DND-41 (cell line): ENCODE results near the gene IL4I1.

Experiments used
- ATAC-seq: fragments of 200-7000 bp; cut with Tn5 transposase; 3 replicates; pipeline ENCODE4 v1.9.1; 2021; ENCODE audit warnings: low read depth; ENCODE audit not compliant: insufficient read depth
- DNase-seq: peaks from one replicate; pipeline ENCODE4 v3.0.0-alpha.2; 2020
- H2AFZ ChIP-seq: 2 replicates; pipeline ENCODE4 v1.6.0; 2012; ENCODE audit warnings: low read depth, low read length
- H3K27ac ChIP-seq: 2 replicates; pipeline ENCODE4 v1.5.1; 2012; ENCODE audit warnings: low read length, inconsistent platforms
- H3K27me3 ChIP-seq: fragments of 200-600 bp; sonication (generic); 2 replicates; pipeline ENCODE4 v1.6.0; 2012; ENCODE audit warnings: low read length, mild to moderate bottlenecking, inconsistent platforms; ENCODE audit not compliant: insufficient read depth, poor library complexity
- H3K36me3 ChIP-seq: 2 replicates; pipeline ENCODE4 v1.5.1; 2012; ENCODE audit warnings: low read length, inconsistent platforms; ENCODE audit not compliant: insufficient read depth
- H3K4me1 ChIP-seq: 2 replicates; pipeline ENCODE4 v1.5.1; 2012; ENCODE audit warnings: mild to moderate bottlenecking, low read length; ENCODE audit not compliant: insufficient read depth
- H3K4me2 ChIP-seq: 2 replicates; pipeline ENCODE4 v1.6.0; 2012; ENCODE audit warnings: mild to moderate bottlenecking, moderate library complexity, low read length, inconsistent platforms; ENCODE audit not compliant: insufficient read depth
- H3K4me3 ChIP-seq, 2 experiments: fragments of 200-600 bp in 1 of 2; shearing (Covaris generic) in 1 of 2; 2 replicates each; pipeline ENCODE4 v1.5.1; 2012 to 2016; ENCODE audit warnings: inconsistent platforms in 2 of 2, low read length in 2 of 2, mild to moderate bottlenecking in 2 of 2, low read depth in 1 of 2, moderate library complexity in 1 of 2
- H3K79me2 ChIP-seq: 2 replicates; pipeline ENCODE4 v1.6.0; 2012; ENCODE audit warnings: low read length, inconsistent platforms; ENCODE audit not compliant: insufficient read depth
- H3K9ac ChIP-seq: 2 replicates; pipeline ENCODE4 v1.6.0; 2012; ENCODE audit warnings: low read depth, mild to moderate bottlenecking, inconsistent platforms, low read length, moderate library complexity
- H3K9me3 ChIP-seq: 2 replicates; pipeline ENCODE4 v1.5.1; 2012; ENCODE audit warnings: low read length, moderate library complexity, mild to moderate bottlenecking, inconsistent platforms; ENCODE audit not compliant: insufficient read depth, severe bottlenecking
- H4K20me1 ChIP-seq: 2 replicates; pipeline ENCODE4 v1.6.0; 2012; ENCODE audit warnings: low read length; ENCODE audit not compliant: insufficient read depth
- EZH2 ChIP-seq: IDR thresholded peaks from 3 replicates; pipeline ENCODE4 v1.6.1; 2012; ENCODE audit warnings: borderline replicate concordance, low read depth, mild to moderate bottlenecking, moderate library complexity, low read length, inconsistent platforms; ENCODE audit not compliant: severe bottlenecking
- TF ChIP-seq, protein P1 (sequence below): IDR thresholded peaks from 2 replicates; pipeline ENCODE4 v1.5.1; 2012; ENCODE audit warnings: borderline replicate concordance, low read length, moderate library complexity, mild to moderate bottlenecking; ENCODE audit not compliant: poor library complexity, severe bottlenecking; ENCODE audit errors: extremely low read depth

The IL4I1 gene

DNA sequence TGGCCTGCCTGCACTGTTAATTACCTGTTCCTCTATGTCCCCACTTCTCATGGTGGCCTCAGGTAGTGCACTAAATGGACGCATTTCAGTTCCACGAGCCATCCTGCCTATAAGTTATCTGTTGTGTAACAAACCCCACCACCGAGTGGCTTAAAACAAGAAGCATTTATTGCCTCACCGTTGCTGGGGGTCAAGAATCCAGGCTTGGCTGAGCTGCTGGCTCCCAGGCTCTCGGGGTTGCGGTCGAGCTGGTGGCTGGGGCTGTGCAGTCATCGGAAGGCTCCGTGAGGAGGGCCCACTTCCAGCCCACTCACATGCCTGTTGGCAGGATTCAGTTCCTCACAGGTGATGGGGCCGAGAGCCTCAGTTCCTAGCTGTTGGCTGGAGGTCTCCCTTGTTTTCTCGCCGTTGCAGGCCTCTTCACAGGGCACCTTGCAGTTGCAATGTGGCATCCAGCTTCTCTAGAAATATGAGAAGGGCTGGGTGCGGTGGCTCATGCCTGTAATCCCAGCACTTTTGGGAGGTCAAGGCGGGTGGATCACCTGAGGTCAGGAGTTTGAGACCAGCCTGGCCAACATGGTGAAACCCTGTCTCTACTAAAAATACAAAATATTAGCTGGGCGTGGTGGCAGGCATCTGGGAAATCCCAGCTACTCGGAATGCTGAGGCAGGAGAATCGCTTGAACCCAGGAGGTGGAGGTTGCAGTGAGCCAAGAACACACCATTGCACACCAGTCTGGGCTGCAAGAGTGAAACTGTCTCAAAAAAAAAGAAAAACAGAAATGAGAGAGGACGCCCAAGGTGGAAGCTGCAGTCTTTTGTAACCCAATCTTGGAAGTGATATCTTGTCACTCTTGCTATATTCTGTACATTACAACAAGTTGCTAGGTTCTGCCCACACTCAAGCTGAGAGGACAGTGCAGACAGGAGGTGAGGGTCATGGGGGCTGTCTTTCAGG lies 52.3 kb downstream of the IL4I1 start:
- Histone ChIP-seq H3K9ac (no peak overlapping the region), H3K4me1 (peaks cover 16% of the 10 kb centered on the region), H3K79me2 (peaks cover 2% of the 10 kb centered on the region; the same call in 1 of the 2 replicates), H3K4me3 (no peak overlapping the region), H4K20me1 (no peaks in the 10 kb centered on the region), H3K9me3 (no peaks in the 10 kb centered on the region), H3K36me3 (peaks cover 13% of the 10 kb centered on the region), H3K27ac (no peak overlapping the region), H3K27me3 (no peaks in the 10 kb centered on the region), H2AFZ (no peak overlapping the region), H3K4me2 (no peak overlapping the region)
- TF ChIP-seq EZH2: no peak
- TF ChIP-seq, protein P1, sequence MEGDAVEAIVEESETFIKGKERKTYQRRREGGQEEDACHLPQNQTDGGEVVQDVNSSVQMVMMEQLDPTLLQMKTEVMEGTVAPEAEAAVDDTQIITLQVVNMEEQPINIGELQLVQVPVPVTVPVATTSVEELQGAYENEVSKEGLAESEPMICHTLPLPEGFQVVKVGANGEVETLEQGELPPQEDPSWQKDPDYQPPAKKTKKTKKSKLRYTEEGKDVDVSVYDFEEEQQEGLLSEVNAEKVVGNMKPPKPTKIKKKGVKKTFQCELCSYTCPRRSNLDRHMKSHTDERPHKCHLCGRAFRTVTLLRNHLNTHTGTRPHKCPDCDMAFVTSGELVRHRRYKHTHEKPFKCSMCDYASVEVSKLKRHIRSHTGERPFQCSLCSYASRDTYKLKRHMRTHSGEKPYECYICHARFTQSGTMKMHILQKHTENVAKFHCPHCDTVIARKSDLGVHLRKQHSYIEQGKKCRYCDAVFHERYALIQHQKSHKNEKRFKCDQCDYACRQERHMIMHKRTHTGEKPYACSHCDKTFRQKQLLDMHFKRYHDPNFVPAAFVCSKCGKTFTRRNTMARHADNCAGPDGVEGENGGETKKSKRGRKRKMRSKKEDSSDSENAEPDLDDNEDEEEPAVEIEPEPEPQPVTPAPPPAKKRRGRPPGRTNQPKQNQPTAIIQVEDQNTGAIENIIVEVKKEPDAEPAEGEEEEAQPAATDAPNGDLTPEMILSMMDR: no peak
- DNase-seq (no peak), ATAC-seq (no peak)

DNA sequence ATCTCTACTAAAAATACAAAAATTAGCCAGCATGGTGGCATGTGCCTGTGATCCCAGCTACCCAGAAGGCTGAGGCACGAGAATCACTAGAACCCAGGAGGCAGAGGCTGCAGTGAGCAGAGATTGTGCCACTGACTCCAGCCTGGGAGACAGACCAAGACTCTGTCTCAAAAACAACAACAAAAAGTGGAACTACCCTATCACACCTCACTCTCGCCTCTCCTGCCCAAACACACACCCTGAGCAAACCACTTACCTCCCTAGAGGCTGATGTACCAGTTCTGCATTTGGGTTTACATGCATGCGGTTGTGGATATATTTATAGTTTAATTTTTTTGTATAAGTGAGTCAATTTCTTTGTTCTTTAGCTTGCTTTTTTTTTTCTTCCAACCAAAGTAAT lies 53.4 kb downstream of the IL4I1 start:
- Histone ChIP-seq H3K27ac (no peak overlapping the region), H3K4me3 (no peak overlapping the region), H3K4me2 (no peak overlapping the region), H3K9ac (no peak overlapping the region), H2AFZ (no peak overlapping the region), H3K9me3 (no peaks in the 10 kb centered on the region), H3K79me2 (no peaks in the 10 kb centered on the region), H3K27me3 (no peaks in the 10 kb centered on the region), H3K4me1 (peaks cover 4% of the 10 kb centered on the region; the same call in 1 of the 2 replicates), H3K36me3 (peaks cover 24% of the 10 kb centered on the region), H4K20me1 (no peaks in the 10 kb centered on the region)
- ATAC-seq (no peak), DNase-seq (no peak)
- TF ChIP-seq, protein P1: no peak
- TF ChIP-seq EZH2: no peak

DNA sequence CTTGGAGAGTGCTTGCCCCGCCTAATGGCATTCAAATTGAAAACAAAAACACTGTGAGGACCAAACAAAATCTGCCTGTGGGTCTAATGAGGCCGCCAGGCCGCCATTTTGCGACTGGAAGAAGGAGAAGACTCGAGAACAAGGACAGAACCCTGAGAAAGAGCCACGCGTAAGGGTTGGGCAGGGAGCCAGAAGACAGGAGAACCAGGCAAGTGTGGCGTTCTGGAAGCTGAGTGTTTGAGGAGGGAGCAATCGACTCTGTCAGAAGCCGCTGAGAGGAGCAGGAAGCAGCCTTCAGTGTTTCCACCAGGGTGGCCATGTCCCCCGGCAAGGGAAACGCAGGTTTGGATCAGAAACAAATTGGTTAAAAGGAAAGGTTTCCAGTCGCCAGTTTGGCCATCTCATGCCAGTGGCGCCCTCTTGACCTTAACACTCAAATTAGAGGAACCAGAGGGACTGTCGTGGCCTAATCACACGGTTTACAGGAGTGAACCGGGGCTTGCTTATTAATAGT lies 55.9 kb downstream of the IL4I1 start:
- no peak overlapping the region for H3K9ac ChIP-seq
- DNase-seq: no peak

More for the DNA sequence above, 55.9 kb downstream of the IL4I1 start:
- Histone ChIP-seq H4K20me1 (no peaks in the 10 kb centered on the region), H3K79me2 (no peaks in the 10 kb centered on the region), H3K9me3 (no peaks in the 10 kb centered on the region), H3K4me3 (no peak overlapping the region), H3K4me1 (no peaks in the 10 kb centered on the region), H3K4me2 (no peak overlapping the region), H3K27ac (no peak overlapping the region), H2AFZ (no peak overlapping the region), H3K27me3 (no peaks in the 10 kb centered on the region), H3K36me3 (peaks cover 48% of the 10 kb centered on the region)
- ATAC-seq: no peak
- TF ChIP-seq EZH2: no peak
- TF ChIP-seq, protein P1: no peak
